ENCODE measurements around the gene TSPAN11. TPM values are rescaled to one million over a fixed set of nuclear protein-coding genes. Genes with fewer than 3 reads are reported as not detected.

TSPAN11 gene
- total and polyA plus RNA-seq, 4 donors: 1.4 to 12.1 (median 3.9) TPM

DNA sequence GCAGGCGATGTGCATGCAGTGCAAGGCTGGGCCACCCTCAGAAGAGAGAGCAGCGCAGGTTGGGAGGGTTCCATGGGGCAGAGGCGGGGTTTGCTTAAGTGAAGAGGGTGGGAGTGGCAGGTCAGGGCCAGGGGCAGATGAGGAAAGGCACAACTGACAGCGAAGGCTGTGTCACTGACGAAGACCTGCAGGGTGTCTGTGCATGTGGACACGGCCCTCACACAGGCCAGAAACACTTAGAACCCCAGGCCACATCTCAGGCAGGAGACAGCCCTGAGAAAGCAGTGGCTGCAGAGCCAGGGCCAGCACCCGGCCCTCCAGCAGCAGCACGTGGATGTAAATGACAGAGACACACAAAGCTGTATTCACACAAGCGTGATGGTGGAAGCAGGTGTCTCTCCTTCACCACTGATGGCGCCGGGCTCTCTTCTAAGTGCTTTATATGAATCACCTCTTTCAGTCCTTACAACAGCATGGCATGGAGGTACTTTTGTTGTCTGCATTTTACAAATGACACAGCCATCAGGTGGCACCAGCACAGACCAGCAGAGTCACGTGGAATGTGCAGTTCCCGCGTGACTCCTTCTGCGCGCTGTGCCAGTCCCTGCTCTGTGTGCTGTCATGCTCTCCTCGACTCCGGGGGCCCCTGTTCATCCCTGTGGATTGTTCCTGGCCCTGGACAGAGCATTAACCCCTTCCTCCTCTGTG lies 54.6 kb downstream of the TSPAN11 start:
- Histone ChIP-seq H3K4me3 (no peak overlapping the region), H3K27ac (ENCODE audit: low read depth in 1 of 2, low read length in 1 of 2) (no peak overlapping the region), H3K9ac (ENCODE audit: insufficient read depth in 1 of 2, low read length in 2 of 2) (no peak overlapping the region), H3K4me1 (ENCODE audit: control insufficient read depth in 5 of 5, insufficient read depth in 5 of 5, low read length in 5 of 5) (peaks cover 0 to 13% (median 0%) of the 10 kb centered on the region in 5 donors), H3K9me3 (ENCODE audit: control insufficient read depth in 4 of 4, insufficient read depth in 3 of 4, low read length in 3 of 4) (no peaks in the 10 kb centered on the region), H3K36me3 (ENCODE audit: control insufficient read depth in 4 of 4, insufficient read depth in 4 of 4, low read length in 4 of 4) (no peaks in the 10 kb centered on the region), H3K27me3 (ENCODE audit: control insufficient read depth in 3 of 3, insufficient read depth in 3 of 3, low read length in 2 of 3) (no peaks in the 10 kb centered on the region)
- peak in 1 of 3 donors; percentile 18 for DNase-seq
- 72 to 80% methylated on average over 18 of the region's 18 CpGs for WGBS, 2 donors
- no peak for ATAC-seq (ENCODE audit: insufficient read depth, low FRiP score)
- TF ChIP-seq, protein P1, sequence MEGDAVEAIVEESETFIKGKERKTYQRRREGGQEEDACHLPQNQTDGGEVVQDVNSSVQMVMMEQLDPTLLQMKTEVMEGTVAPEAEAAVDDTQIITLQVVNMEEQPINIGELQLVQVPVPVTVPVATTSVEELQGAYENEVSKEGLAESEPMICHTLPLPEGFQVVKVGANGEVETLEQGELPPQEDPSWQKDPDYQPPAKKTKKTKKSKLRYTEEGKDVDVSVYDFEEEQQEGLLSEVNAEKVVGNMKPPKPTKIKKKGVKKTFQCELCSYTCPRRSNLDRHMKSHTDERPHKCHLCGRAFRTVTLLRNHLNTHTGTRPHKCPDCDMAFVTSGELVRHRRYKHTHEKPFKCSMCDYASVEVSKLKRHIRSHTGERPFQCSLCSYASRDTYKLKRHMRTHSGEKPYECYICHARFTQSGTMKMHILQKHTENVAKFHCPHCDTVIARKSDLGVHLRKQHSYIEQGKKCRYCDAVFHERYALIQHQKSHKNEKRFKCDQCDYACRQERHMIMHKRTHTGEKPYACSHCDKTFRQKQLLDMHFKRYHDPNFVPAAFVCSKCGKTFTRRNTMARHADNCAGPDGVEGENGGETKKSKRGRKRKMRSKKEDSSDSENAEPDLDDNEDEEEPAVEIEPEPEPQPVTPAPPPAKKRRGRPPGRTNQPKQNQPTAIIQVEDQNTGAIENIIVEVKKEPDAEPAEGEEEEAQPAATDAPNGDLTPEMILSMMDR (IDR thresholded peaks at IDR 0.05; ENCODE audit: control extremely low read depth, extremely low read depth): no peak

DNA sequence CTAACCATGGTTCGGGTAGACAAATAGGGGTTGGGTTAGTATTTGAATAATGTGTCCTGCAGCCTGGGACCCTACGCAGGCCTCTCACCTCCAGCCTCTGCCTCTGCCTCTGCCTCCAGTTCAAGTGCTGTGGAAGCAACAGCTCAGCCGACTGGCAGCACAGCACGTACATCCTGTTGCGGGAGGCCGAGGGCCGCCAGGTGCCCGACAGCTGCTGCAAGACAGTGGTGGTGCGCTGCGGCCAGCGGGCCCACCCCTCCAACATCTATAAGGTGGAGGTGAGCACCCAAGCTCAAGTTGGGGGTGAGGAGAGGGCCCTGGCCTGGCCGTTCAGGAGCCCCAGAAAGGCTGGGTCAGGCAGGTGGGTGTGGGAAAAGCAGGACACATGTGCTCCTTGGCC lies 55.9 kb downstream of the TSPAN11 start:
- no peaks in the 10 kb centered on the region for H3K36me3 ChIP-seq (ENCODE audit: control insufficient read depth in 4 of 4, insufficient read depth in 4 of 4, low read length in 4 of 4)
- H3K27ac ChIP-seq (ENCODE audit: low read depth in 1 of 2, low read length in 1 of 2): no peak overlapping the region
- ATAC-seq (ENCODE audit: insufficient read depth, low FRiP score) (no peak), DNase-seq (no peak)
- H3K27me3 ChIP-seq (ENCODE audit: control insufficient read depth in 3 of 3, insufficient read depth in 3 of 3, low read length in 2 of 3): no peaks in the 10 kb centered on the region
- H3K4me3 ChIP-seq: no peak overlapping the region
- no peaks in the 10 kb centered on the region for H3K9me3 ChIP-seq (ENCODE audit: control insufficient read depth in 4 of 4, insufficient read depth in 3 of 4, low read length in 3 of 4)
- WGBS, 2 donors: 87 to 95% methylated on average over 12 of the region's 12 CpGs
- H3K9ac ChIP-seq (ENCODE audit: insufficient read depth in 1 of 2, low read length in 2 of 2): no peak overlapping the region
- peaks cover 0 to 13% (median 0%) of the 10 kb centered on the region in 5 donors for H3K4me1 ChIP-seq (ENCODE audit: control insufficient read depth in 5 of 5, insufficient read depth in 5 of 5, low read length in 5 of 5)
- TF ChIP-seq, protein P1 (IDR thresholded peaks at IDR 0.05; ENCODE audit: control extremely low read depth, extremely low read depth): no peak

DNA sequence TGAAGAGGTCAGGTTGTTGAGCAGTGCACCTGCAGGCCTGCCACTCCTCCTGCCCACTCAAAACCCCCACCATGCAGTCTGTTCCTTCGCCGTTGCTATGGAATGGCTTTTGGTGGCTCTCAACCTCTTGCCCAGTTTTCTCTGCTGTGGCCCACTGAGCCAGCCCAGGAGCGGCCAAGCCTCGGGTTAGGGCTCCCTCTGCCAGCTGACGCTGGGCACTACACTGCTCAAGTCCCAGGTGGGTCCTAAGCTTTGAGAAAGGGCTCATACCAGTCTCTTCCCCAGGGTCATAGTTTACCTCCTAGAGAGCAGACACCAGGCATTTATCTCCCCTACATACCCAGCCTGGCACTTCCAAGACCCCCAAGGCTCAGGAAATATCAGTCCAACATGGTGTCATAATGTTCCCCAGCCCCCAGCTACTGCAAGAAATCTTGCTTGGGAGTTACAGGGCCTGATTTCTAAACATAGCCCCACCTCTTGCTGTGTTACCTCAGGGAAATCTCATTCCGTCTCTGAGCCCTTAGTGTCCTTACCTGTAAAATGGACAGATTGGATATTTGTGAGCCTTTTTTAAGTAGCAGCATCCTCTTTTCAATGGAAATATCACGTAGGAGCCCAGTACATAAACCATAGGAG lies 59.4 kb downstream of the TSPAN11 start:
- 51 to 64% methylated on average over 7 of the region's 7 CpGs for WGBS, 2 donors
- no peaks in the 10 kb centered on the region for H3K9me3 ChIP-seq (ENCODE audit: control insufficient read depth in 4 of 4, insufficient read depth in 3 of 4, low read length in 3 of 4)
- no peaks in the 10 kb centered on the region for H3K27me3 ChIP-seq (ENCODE audit: control insufficient read depth in 3 of 3, insufficient read depth in 3 of 3, low read length in 2 of 3)
- TF ChIP-seq, protein P1 (IDR thresholded peaks at IDR 0.05; ENCODE audit: control extremely low read depth, extremely low read depth): peak; percentile 22
- peak; percentile 65 for ATAC-seq (ENCODE audit: insufficient read depth, low FRiP score)
- no peak overlapping the region for H3K4me3 ChIP-seq
- peak; percentile 61 to 67 (median 66) for DNase-seq
- H3K9ac ChIP-seq (ENCODE audit: insufficient read depth in 1 of 2, low read length in 2 of 2): no peak overlapping the region
- H3K36me3 ChIP-seq (ENCODE audit: control insufficient read depth in 4 of 4, insufficient read depth in 4 of 4, low read length in 4 of 4): no peaks in the 10 kb centered on the region
- H3K27ac ChIP-seq (ENCODE audit: low read depth in 1 of 2, low read length in 1 of 2): no peak overlapping the region
- H3K4me1 ChIP-seq (ENCODE audit: control insufficient read depth in 5 of 5, insufficient read depth in 5 of 5, low read length in 5 of 5): peaks cover 0 to 6% (median 0%) of the 10 kb centered on the region in 5 donors

Measured in lung (tissue), 12 donors.